ENCODE results near the gene VMP1.

DNA sequence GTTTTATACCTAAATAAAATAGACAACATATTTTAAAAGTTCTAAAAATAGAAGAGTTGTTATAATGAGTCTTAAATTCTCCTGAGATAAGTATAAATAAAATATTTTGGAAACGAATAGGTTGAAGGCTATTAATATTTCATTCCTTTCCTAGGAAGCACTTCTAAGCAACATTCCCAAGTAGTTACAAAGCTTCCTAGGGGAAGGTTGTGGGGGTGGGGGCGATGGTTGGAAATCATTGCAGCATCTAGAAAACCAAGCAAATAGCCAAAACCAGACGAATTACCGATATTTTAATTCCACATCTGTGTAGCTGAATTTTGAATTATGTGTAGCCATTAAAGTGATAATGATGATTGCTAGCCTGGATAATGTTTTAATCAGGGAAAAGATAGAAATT lies 27.1 kb upstream of the VMP1 start:
- TF ChIP-seq CTCF (IDR thresholded peaks at IDR 0.05) (no peak), EZH2 (IDR thresholded peaks at IDR 0.05; ENCODE audit: borderline replicate concordance, insufficient read depth, low read depth, low read length, poor library complexity, severe bottlenecking) (no peak)

All from B cell (primary cell).